Neutrophil (primary cell): ENCODE results near the gene SLC25A4.

ENCODE experiments used
- H3K27ac ChIP-seq: fragments of 200-600 bp; sonication (generic); 2 replicates; pipeline ENCODE4 v1.5.1; 2016; ENCODE audit warnings: mild to moderate bottlenecking, moderate library complexity
- H3K27me3 ChIP-seq: fragments of 200-600 bp; sonication (generic); 2 replicates; pipeline ENCODE4 v1.6.0; 2016; ENCODE audit warnings: mild to moderate bottlenecking
- H3K36me3 ChIP-seq: fragments of 200-600 bp; sonication (generic); 2 replicates; pipeline ENCODE4 v1.5.1; 2017
- H3K4me1 ChIP-seq, 2 experiments: fragments of 200-600 bp in 1 of 2; sonication (generic) in 1 of 2; 1 replicate in 1 of 2; 2 replicates in 1 of 2; pipeline versions ENCODE4 v1.5.1 to v1.6.1; 2013 to 2016; ENCODE audit warnings: low read depth in 1 of 2, low read length in 1 of 2, mild to moderate bottlenecking in 1 of 2, moderate library complexity in 1 of 2; ENCODE audit not compliant: control insufficient read depth in 1 of 2, insufficient read depth in 1 of 2
- H3K4me3 ChIP-seq, 2 experiments: fragments of 200-600 bp in 1 of 2; sonication (generic) in 1 of 2; 1 replicate in 1 of 2; 2 replicates in 1 of 2; pipeline ENCODE4 v1.5.1; 2013 to 2016; ENCODE audit warnings: low read depth in 1 of 2, low read length in 1 of 2, mild to moderate bottlenecking in 1 of 2, moderate library complexity in 1 of 2
- H3K9me3 ChIP-seq: fragments of 200-600 bp; sonication (generic); 2 replicates; pipeline ENCODE4 v1.5.1; 2016
- CTCF ChIP-seq: fragments of 200-600 bp; sonication (generic); IDR thresholded peaks from 2 replicates; pipeline ENCODE4 v1.5.1; 2016; ENCODE audit warnings: antibody characterized with exemption

SLC25A4 gene

DNA sequence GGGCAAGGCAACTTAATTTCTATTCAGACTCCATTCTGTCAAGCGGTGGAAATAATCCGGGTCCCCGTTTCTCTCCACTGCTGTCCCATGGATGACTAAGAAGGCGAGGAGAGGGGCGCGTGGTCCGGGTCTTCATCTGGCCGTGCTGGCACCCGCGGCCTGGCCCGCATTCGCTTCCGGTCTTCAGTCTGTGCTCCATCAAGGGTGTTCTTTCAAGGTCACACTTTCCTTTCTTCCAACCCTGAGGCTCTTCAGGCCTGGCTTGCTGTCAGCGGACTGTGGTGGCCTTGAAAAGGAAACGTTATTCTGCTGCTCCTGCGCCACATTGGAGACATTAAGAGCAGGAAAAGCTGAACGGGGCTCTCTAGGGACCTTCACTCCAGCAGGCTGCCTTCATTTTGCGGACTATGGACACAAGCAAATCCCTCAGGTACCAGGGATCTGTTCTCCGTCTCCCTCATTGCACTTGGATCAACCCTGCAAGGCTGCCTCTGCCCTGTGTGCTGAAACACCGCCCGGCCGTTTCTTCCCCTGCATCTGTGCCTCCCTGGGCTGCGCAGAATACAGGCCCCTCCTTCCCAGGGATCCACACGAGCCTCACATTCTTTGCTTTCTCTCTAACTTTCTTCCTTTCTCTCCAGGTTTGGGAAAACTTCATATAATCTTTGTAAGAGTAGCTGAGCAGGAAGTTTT lies 5.7 kb upstream of the SLC25A4 start:
- peaks cover 0 to under 1% of the 10 kb centered on the region in 2 experiments for H3K4me1 ChIP-seq
- H3K9me3 ChIP-seq = no peaks in the 10 kb centered on the region
- peaks cover 78% of the 10 kb centered on the region for H3K27me3 ChIP-seq
- H3K27ac ChIP-seq = no peak overlapping the region
- TF ChIP-seq CTCF = no peak
- no peak overlapping the region for H3K4me3 ChIP-seq
- H3K36me3 ChIP-seq = no peaks in the 10 kb centered on the region

- H3K4me3 ChIP-seq = no peak overlapping the region
- no peaks in the 10 kb centered on the region for H3K9me3 ChIP-seq
- peaks cover 6 to 9% of the 10 kb centered on the region in 2 experiments for H3K4me1 ChIP-seq
- peaks cover 82% of the 10 kb centered on the region for H3K27me3 ChIP-seq
- H3K36me3 ChIP-seq = no peaks in the 10 kb centered on the region
- no peak overlapping the region for H3K27ac ChIP-seq
- no peak for TF ChIP-seq CTCF
These were observed 4.9 kb upstream of the SLC25A4 start for GRCh38 chr4:185138161-185138560.

- Histone ChIP-seq H3K36me3 (no peaks in the 10 kb centered on the region), H3K9me3 (no peaks in the 10 kb centered on the region), H3K27ac (no peak overlapping the region), H3K27me3 (peaks cover 96% of the 10 kb centered on the region), H3K4me3 (no peak overlapping the region), H3K4me1 (peaks cover 7 to 10% of the 10 kb centered on the region in 2 experiments)
- no peak for TF ChIP-seq CTCF
These were observed 3.3 kb upstream of the SLC25A4 start for GRCh38 chr4:185139736-185140135.

DNA sequence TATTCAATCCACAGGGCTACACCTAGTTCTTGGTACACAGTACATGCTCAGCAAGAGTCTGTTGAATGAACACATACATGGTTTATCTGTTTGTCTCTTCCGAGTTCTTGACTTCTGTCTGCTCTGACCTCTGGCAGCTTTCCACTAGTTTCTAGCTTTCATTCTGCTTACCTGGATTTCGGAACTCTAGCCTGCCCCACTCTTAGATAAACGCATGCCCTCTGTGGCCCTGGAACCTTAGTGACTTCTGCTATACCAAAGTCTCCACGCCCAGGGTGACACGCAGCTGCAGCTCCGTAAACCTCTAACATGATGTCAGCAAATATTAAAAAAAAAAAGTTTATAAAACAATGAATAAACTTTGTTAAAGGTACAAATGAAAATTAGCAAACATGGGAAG lies 1.3 kb upstream of the SLC25A4 start:
- H3K4me1 ChIP-seq = peaks cover 7 to 10% of the 10 kb centered on the region in 2 experiments
- no peak overlapping the region for H3K27ac ChIP-seq
- no peak overlapping the region for H3K4me3 ChIP-seq
- no peak for TF ChIP-seq CTCF
- no peaks in the 10 kb centered on the region for H3K9me3 ChIP-seq
- H3K27me3 ChIP-seq = peaks cover 100% of the 10 kb centered on the region
- no peaks in the 10 kb centered on the region for H3K36me3 ChIP-seq

DNA sequence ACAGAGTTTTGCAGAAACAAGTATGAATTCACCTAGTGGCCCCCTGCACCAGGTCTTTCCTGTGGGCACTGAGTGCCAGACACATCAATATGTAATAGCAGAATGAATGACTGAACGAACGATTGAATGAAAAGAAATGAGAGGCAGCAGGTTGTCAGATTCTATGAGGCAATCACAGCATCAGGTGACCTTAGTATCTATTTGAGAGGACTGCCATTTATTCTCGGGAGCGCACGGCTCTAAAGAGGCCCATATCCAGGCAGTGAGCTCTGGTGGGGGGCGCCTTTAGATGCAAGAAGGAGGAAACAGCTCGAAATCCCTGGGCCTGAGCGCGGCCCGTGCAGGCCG lies 528 bp upstream of the SLC25A4 start:
- Histone ChIP-seq H3K27me3 (peaks cover 100% of the 10 kb centered on the region), H3K9me3 (no peaks in the 10 kb centered on the region), H3K36me3 (no peaks in the 10 kb centered on the region), H3K27ac (no peak overlapping the region), H3K4me1 (peaks cover 7 to 10% of the 10 kb centered on the region in 2 experiments), H3K4me3 (peak overlapping the region in 1 of 2 experiments; percentile 36)
- TF ChIP-seq CTCF = no peak
